ENCODE data around the gene TMEM9.

TMEM9 gene

DNA sequence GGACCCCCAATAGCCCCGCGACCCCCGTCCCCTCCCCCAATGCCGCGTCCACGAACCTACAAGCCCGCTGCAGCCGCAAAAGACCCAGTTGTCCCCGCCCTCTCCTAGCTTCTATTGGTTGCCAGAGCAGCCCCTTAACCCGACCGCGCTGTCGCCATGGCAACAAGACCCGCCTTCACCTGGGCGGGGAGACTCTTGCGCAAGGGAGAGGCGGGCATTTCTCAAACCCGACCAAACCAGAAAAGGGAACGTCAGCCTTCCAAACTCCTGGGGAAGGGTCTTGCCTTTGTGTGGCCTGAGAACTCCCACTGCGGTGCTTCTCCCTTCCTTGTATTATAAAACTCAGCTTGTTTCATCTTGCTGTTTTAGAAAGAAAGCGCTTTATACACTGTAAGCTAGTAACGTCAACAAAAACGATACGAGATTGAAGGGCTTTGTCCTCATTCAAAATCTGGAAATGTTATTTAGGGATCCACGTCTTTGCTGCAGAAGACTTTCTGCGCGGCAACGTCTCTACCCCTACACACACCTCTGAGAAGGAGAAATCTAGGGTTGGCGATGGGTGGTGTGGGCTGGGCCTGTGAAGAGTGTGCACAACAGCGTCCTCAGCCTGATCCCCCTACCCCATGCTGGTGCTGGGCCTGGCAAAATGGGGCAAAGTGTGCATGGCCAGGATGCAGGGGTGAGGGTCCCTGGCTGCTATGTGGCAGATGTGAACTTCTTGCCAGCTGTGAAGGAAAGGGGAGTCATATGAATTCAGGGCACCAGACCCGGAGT, at the start of gene TMEM9:
TMEM9 (minus strand) TSS at position 86 of the 777 bp plus-strand sequence. CDS start 551 bp downstream, outside the sequence.
- peak; percentile 99 for DNase-seq (ENCODE audit: low spot score)

DNA sequence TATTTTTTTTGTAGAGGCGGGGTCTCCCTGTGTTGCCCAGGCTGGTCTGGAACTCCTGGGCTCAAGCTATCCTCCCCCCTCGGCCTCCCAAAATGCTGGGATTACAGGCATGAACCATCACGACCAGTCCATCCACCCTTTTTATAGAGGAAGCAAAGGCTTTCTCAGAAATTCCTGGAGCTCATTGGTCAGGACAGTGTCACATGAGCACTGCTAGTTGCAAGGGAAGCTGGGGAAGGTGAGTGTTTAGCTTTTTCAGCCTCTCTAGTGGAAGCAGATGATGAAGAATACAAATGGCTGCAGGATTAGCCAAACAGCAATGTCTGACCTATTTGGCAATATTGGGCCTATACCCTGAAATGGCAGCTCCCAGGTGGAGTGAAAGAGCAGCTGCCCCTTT, 44.3 kb upstream of the TMEM9 start:
- no peak for DNase-seq (ENCODE audit: low spot score)

DNA sequence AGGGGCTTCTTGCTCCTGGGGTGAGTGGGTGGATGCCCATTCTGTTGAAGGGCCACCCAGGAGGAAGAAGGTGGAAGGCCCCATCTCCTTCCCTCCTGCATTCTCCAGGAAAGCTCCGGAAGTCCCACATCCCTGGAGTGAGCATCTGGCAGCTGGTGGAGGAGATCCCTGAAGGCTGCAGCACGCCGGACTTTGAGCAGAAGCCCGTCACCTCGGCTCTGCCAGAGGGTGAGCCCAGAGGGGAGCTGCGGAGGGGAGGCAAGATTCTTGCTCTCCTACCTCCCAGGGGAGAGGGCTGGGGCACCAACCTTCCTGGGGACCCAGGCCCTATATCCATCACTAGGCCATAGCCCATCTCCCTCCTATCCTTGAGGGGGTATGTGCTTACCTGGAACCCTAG, 39.8 kb upstream of the TMEM9 start:
- DNase-seq (ENCODE audit: low spot score), result no peak

DNA sequence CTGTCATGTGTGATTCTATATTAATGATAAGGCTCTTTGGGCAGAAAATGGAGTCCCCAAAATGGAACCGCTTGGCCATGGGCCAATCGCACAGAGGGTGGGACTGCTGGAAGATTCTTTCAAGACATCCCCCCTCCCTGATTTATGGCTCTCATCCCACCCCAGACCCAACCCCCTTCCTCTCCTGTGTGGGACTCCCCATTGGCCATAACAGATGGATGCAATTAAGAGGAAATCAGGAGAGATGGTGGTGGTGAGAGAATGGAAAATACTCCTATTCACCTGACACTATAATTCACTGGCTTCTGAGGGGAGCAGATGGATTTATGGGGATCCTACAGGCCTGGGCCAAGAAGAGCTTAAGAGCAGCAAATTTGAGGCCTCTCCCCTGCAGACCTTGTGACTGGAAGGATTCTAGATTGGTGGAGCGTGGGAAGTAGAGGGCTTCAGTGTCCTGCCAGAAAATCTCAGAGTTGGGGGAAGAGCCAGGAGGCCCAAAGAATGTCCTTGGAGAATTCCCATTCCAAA, 38.1 kb upstream of the TMEM9 start:
- DNase-seq (ENCODE audit: low spot score), result peak; percentile 22

DNA sequence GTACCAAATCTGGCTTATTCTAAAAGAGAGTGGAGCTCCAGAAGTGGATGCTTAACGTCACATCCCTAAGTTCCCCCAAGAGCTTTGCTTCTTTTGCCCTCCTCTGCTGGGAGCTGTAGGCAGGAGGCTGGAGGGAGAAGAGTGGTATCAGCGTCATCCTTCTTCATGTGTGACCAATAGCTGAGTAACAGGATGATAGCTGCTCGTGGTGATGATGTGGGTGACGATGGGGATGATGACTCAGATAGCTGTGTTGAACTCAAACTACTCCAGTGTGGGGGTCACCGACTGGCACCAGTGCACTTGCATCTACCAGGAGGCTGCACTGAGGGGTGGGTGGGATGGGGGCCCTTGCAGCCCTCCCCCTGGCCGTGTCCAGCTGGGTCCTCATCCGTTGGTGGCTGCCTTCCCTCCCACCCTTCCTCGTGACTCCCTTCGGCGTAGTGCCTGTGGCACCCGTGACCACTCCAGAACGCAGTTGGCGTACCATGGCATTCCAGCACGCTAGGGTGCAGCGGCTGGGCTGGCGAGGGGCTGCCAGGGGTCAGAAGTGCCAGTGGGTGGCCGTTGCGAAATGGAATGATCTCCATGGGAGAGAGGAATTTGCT, 37.5 kb upstream of the TMEM9 start:
- DNase-seq (ENCODE audit: low spot score), result no peak

DNA sequence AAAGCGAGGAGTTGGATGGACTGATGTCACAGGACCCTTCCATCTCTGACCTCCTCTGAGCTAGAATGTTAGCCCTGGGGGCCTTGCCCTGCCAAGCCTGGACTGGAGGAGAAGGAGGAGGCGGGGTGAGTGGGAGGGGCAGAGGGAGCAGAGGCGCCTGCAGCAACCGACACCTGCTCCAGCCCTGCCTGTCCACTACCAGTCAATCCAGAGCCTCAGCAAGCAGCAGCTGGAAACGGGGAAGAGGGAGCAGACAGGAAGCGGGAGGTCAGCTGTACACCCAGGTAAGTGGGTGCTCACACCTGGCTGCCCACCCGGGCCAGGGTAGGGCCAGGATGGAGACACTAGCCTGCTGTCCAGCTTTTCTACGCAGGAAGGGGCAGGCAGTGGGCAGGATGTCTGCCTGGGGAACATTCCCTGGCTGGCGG, 36.4 kb upstream of the TMEM9 start, which contains the start of gene IGFN1:
IGFN1 (plus strand) TSS at position 201 of the 428 bp plus-strand sequence. CDS start 2,470 bp downstream, outside the sequence.
- DNase-seq (ENCODE audit: low spot score), result no peak

DNA sequence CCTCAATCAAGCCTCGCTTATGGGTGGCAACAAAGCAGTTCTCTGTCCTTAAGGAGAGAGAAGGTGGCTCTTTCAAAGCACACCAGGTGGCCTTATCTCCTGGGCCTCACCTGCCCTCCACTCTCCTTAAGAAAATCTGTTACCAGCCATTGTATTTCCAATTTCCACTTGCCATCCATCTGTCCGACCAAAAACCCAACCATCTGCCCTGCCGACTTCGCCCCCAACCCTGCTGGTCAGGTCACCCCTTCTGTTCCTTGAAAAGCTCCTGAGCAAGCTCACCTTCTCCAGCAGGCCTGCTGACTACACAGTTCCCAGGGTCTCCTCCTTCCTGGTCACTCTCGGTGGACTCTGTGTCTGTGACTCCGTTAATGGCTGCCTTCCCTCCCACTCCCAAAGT, 35.7 kb upstream of the TMEM9 start:
- DNase-seq (ENCODE audit: low spot score), result no peak

DNA sequence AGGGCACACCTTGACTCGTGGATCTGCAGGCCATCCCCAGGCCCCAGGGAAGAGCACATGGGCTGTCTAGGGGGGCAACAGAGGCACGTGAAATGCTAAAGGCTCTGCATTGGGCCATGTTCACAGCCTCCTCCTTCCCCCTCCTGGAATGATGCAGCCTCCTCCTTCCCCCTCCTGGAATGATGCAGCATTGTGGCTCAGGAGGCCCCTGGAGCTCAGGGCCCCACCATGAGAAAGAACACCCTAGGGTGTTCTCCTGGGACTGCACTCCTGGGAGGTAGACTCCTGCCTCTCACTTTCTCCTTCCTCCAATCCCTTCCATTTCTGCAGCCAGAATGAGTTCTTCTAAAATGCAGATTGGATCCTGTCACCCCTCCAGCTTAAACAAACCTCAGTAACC, 34.8 kb upstream of the TMEM9 start:
- DNase-seq (ENCODE audit: low spot score), result no peak

DNA sequence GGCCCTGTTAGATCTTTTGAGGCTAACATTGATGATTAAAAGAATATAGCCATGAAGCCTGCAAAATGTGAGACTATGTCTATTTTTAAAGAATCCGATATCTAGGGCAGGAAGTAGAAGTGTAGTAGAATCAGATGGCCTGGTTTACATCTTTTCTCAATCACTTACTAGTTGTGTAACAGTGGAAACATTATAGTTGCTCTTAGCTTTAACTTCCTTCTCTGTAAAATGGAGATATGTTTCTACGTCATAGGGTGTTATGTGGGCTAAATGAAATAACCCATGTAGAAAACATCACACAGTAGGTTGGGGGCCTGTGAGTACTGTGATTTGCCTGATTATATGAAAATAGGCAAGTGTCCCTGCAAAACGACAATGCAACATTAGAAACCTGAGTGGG, 31.9 kb upstream of the TMEM9 start:
- DNase-seq (ENCODE audit: low spot score), result no peak

DNA sequence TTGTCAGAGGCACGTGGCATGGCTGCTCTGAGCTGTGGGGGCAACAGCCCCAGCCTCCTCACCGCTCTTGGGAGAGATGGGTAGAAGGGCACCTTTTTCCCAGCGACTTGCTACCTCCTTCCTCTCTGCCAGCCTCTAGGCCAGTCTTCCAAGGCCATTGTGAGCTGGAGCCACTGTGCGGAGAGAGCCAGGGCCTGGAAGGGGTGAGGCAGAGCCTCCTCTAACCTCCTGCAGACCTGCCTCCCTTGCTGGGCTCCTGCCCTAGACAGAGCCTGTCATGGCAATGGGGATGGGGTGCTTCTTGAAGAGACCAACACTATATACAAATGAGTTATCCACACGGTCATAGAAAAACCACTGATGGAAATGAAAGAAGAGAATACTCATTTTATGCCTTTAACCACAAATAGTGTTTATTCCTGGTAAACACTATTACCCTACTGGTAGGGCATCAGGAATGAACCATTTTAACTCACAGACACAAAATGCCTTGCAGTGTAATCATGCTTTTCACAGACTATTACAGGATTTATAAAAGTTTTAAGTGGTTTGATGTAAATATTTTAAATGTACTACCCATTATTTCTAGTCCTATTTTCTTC, 31.4 kb upstream of the TMEM9 start:
- no peak for DNase-seq (ENCODE audit: low spot score)

DNA sequence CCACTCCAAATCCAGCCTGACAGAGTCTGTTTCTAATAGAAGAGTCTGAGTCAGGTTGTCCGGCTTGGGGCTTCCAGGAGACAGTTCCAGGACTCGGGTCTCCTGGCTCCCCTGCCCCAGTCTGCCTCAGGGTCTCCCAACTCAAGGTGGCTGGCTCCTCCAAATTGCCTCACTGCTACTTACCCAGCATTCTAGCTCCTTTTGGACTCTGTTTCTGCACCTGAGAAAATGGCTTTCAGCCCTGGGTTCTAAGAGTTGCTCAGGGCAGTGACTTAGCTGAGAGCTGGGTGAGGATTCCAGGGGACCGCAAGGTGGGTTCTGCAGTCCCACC, 30.8 kb upstream of the TMEM9 start:
- no peak for DNase-seq (ENCODE audit: low spot score)

DNA sequence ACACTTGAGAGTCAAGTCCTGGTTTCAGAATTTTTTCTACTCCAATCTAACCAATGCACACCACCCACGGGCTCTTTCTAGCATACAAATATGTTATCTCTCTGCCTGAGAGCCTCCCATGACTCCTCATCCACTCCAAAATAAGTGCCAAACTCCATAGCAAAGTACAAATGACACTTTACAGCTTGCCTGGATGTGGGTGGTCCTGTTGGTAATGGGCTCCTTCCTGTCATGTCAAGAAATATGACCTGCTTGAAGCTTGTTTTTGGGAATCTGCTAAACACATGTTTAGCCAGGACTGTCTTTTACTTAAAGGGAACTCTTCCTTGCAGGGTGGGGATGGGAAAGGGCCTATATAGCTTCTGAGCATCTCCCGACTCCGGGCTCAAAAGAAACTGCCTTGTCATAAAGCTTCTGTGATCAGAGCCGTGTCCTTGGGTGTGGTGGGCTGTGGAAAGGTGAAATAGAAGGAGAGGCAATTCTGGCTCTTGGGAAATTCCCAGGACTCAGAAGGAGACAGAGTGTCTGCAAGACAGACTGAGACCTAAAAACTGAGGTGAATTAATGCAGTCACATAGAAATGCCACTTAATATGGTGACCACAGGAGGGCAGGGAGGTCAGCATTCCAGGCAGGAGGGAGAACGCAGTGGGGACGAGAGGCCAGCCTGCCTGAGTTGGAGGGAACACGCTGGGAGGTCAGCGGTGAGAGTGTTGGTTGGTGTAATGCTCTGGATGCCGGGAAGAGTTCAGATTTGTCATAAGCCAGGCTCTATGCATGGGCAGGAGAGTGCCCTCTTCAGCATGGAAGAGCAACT, 30.2 kb upstream of the TMEM9 start:
- peak; percentile 47 for DNase-seq (ENCODE audit: low spot score)

DNA sequence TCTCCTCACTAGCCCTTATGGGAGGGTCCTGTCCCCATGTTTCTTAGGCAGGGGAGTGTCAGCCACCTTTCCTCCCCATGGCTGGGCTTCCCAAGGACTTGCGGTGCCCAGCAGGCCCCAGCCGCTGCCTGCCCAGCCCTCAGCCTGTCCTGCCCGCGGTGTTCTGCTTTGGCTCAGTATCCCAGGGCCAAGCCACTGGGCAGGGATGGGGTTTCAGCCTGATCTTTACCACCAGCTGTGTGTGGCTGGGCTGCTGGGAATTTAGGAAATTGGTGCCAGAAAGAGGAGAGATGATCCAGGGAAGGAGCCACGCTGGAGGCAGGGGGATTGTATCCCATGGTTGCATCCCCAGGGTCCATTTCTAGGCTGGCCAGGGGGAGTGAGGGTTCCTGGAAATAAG, 29.5 kb upstream of the TMEM9 start:
- no peak for DNase-seq (ENCODE audit: low spot score)

DNA sequence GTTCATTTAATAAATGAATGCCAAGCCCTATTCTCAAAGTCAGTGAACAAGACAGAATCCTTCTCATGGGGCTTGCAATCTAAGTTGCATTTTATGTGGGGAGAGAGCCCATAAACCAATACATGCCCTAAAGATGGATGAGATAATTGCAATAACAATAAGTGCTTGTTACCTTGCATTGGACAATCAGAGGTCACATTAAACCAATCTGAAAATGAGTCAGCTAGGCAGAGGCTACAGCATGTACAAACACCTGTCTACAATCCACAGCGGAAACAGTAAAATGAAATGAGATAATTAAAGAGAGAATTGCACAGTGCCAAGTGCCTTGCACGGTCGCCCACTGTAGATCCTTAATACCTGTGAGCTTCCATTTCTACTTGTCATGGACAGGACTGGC, 28.9 kb upstream of the TMEM9 start:
- no peak for DNase-seq (ENCODE audit: low spot score)

DNA sequence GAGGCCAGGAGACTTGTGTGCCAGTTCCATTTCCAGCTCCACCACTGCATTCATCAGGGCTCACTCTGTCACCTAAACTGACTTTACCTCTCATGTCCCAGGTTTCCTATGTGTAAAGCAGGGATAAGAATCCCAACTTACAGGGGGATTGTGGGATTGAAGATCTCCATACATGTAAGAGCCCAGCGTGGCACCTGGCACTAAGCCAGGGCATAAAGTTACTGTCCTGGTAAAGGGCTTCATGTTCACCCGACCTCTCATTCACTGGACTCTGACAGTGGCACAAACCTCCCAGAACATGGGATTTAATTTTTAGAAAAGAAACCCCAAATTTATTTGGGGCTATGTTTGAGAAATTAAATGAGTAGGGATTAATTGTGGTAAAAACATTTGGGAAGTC, 27.5 kb upstream of the TMEM9 start:
- no peak for DNase-seq (ENCODE audit: low spot score)

DNA sequence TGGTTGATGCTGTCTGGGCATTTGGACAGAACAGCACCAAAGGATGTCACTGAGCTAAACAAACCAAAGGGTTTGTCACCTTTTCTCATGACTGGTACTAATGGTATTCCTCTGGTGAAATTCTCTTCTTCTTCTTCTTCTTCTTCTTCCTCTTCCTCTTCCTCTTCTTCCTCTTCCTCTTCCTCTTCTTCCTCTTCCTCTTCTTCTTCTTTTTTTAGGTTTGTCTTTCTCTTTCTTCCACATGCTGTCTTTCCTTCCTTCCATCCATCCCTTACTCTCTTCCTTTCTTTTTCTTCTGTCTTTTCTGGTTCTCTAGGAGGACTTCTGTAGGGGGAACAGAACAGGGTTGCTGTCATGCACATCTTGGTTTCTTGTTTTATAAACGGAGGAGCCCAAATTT, 27.0 kb upstream of the TMEM9 start:
- no peak for DNase-seq (ENCODE audit: low spot score)

DNA sequence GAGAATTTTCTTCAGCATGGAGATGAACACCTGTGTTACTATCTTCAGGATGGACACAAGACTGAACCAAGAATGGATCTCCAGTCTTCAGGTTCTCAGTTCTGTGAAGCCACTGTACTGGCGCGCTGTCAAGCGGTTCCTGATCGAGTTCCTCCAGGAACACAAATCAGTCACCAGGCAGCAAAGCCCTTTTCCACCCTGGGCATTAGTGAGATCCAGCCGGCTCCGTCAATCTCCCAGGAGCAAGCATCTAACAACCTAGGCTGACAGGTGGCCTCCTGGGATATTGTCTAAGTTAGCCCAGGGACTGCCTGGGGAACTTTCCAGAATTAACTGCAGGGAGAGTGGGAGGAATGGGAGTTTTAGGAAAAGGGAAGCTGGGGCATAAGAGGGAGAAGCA, 26.6 kb upstream of the TMEM9 start:
- no peak for DNase-seq (ENCODE audit: low spot score)

DNA sequence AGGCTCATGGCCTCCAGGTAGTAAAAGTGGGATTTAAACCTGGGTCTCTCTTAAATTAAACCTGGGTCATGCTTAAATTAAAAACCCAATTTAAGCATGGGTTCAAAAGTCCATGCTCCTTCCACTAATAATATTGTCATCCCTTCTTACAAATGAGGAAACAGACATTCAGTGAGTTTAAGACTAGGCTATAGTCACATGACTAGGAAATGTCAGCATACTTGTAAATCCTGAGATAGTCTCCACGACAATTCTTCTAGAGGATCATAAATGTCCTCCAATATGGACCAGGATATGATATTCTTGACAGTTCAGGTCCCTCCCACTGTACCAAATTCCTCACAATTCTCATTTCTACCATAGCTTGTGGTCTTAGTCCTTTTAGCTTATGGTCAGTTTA, 25.9 kb upstream of the TMEM9 start:
- DNase-seq (ENCODE audit: low spot score), result no peak

DNA sequence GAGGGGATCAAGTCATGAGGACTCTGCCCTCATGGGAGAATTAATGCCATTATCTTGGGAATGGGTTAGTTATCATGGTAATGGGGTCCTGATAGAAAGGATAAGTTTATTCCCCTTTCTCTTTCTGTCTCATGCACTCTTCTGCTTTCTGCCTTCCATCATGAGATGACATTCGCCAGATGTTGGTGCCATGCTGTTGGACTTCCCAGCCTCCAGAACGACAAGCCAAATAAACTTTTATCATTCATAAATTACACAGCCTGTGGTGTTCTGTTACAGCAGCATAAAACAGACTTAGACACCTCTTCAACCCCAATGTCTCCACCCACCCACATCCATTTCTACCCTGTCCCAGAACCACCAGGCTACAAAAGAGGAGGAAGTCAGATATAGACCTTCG, 24.4 kb upstream of the TMEM9 start:
- no peak for DNase-seq (ENCODE audit: low spot score)

DNA sequence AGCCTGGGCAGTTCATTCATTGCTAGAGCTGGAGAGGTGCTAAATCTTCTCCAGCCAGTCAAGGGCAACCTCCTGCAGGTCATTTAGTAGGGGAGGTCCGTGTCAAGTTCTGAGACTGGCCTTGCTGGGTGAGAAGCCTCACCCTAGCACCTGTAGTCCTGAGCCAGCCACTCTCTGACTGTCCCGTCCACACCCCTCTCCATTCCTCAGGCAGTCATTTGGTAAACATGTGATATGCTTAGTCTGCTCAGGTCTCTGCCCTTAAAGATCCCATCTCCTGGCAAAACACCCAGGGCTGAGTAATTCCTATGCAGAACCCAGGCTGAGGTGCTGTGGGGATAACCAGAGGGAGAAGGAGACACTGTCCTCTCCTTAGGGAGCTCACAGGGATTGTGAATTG, 22.7 kb upstream of the TMEM9 start:
- DNase-seq (ENCODE audit: low spot score), result no peak

DNA sequence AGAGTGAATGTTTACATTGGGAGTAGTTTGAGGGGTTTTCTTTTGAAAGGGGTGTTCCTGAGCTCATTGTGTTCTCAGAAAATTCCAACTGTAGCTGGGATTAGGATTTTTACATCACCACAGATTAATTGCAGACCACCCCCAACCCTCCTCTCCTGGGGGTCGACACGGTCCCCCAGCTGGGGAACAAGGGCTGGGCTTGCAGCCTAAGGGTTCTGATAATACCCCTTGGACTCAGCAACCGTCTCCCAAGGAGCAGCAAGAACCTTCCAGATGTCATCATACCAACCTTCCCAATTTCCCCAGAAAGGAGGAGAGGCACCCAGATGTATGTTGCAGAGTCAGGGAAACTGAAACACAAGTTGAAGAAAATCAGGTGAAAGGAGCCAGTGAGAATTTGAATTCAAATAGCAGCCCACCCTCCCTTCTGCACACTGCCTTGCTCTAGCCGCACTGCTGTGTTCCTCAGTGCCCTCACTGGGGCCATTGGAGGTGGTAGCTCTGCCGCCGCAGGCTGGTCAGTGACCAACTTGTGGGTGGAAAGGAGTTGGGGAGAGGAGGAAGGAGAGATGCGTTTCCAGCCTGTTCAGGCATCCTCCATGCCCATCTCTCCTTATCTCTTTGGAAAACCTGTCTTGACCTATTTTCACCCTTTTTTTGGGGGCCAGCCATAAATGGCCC, 21.7 kb upstream of the TMEM9 start:
- no peak for DNase-seq (ENCODE audit: low spot score)

DNA sequence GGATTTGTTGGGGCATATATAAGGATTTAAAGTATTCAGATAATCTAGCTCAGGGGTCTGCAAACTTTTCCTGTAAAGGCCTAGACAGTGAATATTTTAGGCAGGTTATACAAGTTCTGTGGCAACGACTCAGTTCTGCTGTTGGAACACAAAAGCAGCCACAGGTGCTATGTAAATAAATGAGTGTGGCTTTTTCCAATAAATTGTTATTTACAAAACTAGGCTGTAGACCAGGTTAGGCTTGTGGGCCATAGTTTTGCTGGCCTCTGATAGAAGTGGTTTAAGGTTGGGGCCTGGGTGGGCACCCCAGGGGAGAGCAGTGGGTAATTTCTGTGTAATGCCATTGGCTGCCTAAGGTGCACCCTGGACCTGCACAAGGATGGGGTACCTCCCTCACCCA, 19.5 kb upstream of the TMEM9 start:
- no peak for DNase-seq (ENCODE audit: low spot score)
